CD4-positive, alpha-beta T cell (primary cell): ENCODE data around the gene EFCAB9. TPM values are rescaled to one million over a fixed set of nuclear protein-coding genes. Genes with fewer than 3 reads are reported as not detected.
A peak's percentile ranks its signal among the peaks of the same experiment; 100 is the strongest.

Experiments used
- ATAC-seq: fragments of 200-7000 bp; cut with Tn5 transposase; one replicate; pipeline ENCODE4 v1.10.0; 2022; ENCODE audit warnings: mild to moderate bottlenecking; ENCODE audit not compliant: poor library complexity
- CTCF ChIA-PET: fragments of 350-600 bp; sonication (Branson Sonifier 250); formaldehyde crosslinking; loops from one replicate; lab custom pipeline; 2021; ENCODE audit warnings: antibody characterized with exemption, inconsistent platforms; lab: Charles Lee
- POLR2A ChIA-PET: fragments of 350-600 bp; sonication (Branson Sonifier 250); formaldehyde crosslinking; loops from one replicate; lab custom pipeline; 2021; ENCODE audit warnings: antibody characterized with exemption, inconsistent platforms; lab: Charles Lee
- DNase-seq, 14 experiments: peaks; one replicate each; pipeline ENCODE4 v3.0.0-alpha.2; 2013 to 2020; ENCODE audit warnings: mixed read lengths in 2 of 14
- H3K27ac ChIP-seq, 2 donors: one replicate each; pipeline versions ENCODE4 v1.5.1 to v1.7.0; 2013; ENCODE audit warnings: low read length in 2 of 2, low read depth in 1 of 2, mild to moderate bottlenecking in 1 of 2
- H3K27me3 ChIP-seq, 2 experiments: 1 replicate in 1 of 2; 2 replicates in 1 of 2; pipeline versions ENCODE4 v1.6.1 to v1.7.0; 2013; ENCODE audit warnings: low read length in 2 of 2, control low read depth in 1 of 2, mild to moderate bottlenecking in 1 of 2, moderate library complexity in 1 of 2; ENCODE audit not compliant: insufficient read depth in 2 of 2, control insufficient read depth in 1 of 2
- H3K36me3 ChIP-seq: one replicate; pipeline ENCODE4 v1.6.1; 2013; ENCODE audit warnings: low read length, control low read depth; ENCODE audit not compliant: insufficient read depth
- H3K4me1 ChIP-seq: one replicate; pipeline ENCODE4 v1.6.1; 2013; ENCODE audit warnings: low read length, control low read depth; ENCODE audit not compliant: insufficient read depth
- H3K4me3 ChIP-seq: one replicate; pipeline ENCODE4 v1.5.1; 2013; ENCODE audit warnings: mild to moderate bottlenecking, low read length, moderate library complexity
- H3K9me3 ChIP-seq, 2 experiments: 1 replicate in 1 of 2; 2 replicates in 1 of 2; pipeline versions ENCODE4 v1.6.1 to v1.7.0; 2013; ENCODE audit warnings: low read length in 2 of 2, mild to moderate bottlenecking in 2 of 2, control low read depth in 1 of 2, moderate library complexity in 1 of 2; ENCODE audit not compliant: control insufficient read depth in 1 of 2, insufficient read depth in 1 of 2
- H3K27ac Mint-ChIP-seq: one replicate; pipeline ENCODE4 v1.8.0; 2020; ENCODE audit warnings: mixed read lengths
- H3K27me3 Mint-ChIP-seq: one replicate; pipeline ENCODE4 v1.8.0; 2021; ENCODE audit warnings: mixed read lengths
- H3K36me3 Mint-ChIP-seq: one replicate; pipeline ENCODE4 v1.8.0; 2021; ENCODE audit warnings: low read depth, mixed read lengths
- H3K4me1 Mint-ChIP-seq: one replicate; pipeline ENCODE4 v1.8.0; 2021; ENCODE audit warnings: low read depth, mixed read lengths
- H3K4me3 Mint-ChIP-seq: one replicate; pipeline ENCODE4 v1.8.0; 2020; ENCODE audit warnings: mild to moderate bottlenecking, mixed read lengths
- H3K9me3 Mint-ChIP-seq: one replicate; pipeline ENCODE4 v1.8.0; 2020; ENCODE audit warnings: mixed read lengths
- CTCF ChIP-seq: fragments of 200-600 bp; IDR thresholded peaks from one replicate; pipeline ENCODE4 v1.8.0; 2022; ENCODE audit warnings: antibody characterized with exemption, mild to moderate bottlenecking
- intact Hi-C, 2 experiments: fragments of 100-400 bp; cut with DNase I in 1 of 2; cut with micrococcal nuclease in 1 of 2; formaldehyde crosslinking; loops; one replicate each; pipeline versions ENCODE4 v1.15.1 to v1.9.0; 2023 to 2025; cut with DNase I, micrococcal nuclease
- total RNA-seq, 174 experiments: library from RNA in 2 of 174; stranded (reverse) in 2 of 174; gene quantifications; one replicate each; pipeline ENCODE4 v1.2.3 and lab custom pipeline; 2021 to 2026

EFCAB9 gene
- total RNA-seq, 2 experiments from 2014 or later, result not detected

GRCh38 chr5:172185096-172185461 lies 8.9 kb upstream of the EFCAB9 start:
- Mint-ChIP-seq H3K27ac (peak overlapping the region; percentile 98), H3K4me3 (peak overlapping the region; percentile 100), H3K9me3 (no peaks in the 10 kb centered on the region), H3K27me3 (no peaks in the 10 kb centered on the region), H3K36me3 (peaks cover 63% of the 10 kb centered on the region), H3K4me1 (peaks cover 65% of the 10 kb centered on the region)
- TF ChIP-seq CTCF, result no peak
- Histone ChIP-seq H3K9me3 (no peaks in the 10 kb centered on the region), H3K27ac (peak overlapping the region; percentile 89 to 98), H3K27me3 (no peaks in the 10 kb centered on the region), H3K4me3 (peak overlapping the region; percentile 99), H3K4me1 (peaks cover 69% of the 10 kb centered on the region), H3K36me3 (peaks cover 30% of the 10 kb centered on the region)
- CTCF ChIA-PET, result interaction anchor here (6.3 kb wide), 1 partner anchor 11 kb away, joined by 85 read pairs; no protein-coding TSS in a partner anchor
- ATAC-seq (no peak), DNase-seq (peak in 4 of 14 experiments; percentile 33 to 73 (median 59))
- intact Hi-C loops, result loop anchor here (1.0 to 10.0 kb wide), 6 partner anchors 11 to 870 kb away; partner anchors contain the start of genes CREBRF (in 1 of the 2), DUSP1 (in 1 of the 2) and FBXW11 (in 1 of the 2)
- POLR2A ChIA-PET, result interaction anchor here (0.9 to 9.0 kb wide), 10 partner anchors 9 to 178 kb away, joined by 3 to 592 read pairs (median 34); partner anchors contain the start of gene FBXW11

- Mint-ChIP-seq H3K36me3 (peaks cover 56% of the 10 kb centered on the region), H3K27me3 (no peaks in the 10 kb centered on the region)
- ATAC-seq, result no peak
Observed at GRCh38 chr5:172186114-172186695, 7.8 kb upstream of the EFCAB9 start.

More at GRCh38 chr5:172186114-172186695, 7.8 kb upstream of the EFCAB9 start:
- peak in 1 of 14 experiments; percentile 40 for DNase-seq
- Histone ChIP-seq H3K4me1 (peaks cover 58% of the 10 kb centered on the region), H3K4me3 (peak overlapping the region; percentile 99), H3K27ac (peak overlapping the region; percentile 89 to 98), H3K9me3 (no peaks in the 10 kb centered on the region), H3K27me3 (no peaks in the 10 kb centered on the region), H3K36me3 (peaks cover 24% of the 10 kb centered on the region)
- Mint-ChIP-seq H3K9me3 (no peaks in the 10 kb centered on the region), H3K4me1 (peaks cover 57% of the 10 kb centered on the region), H3K27ac (peak overlapping the region; percentile 98), H3K4me3 (peak overlapping the region; percentile 100)
- ChIA-PET POLR2A (interaction anchor here (0.9 to 9.0 kb wide), 16 partner anchors 10 to 584 kb away, joined by 3 to 592 read pairs (median 6); partner anchors contain the start of gene FBXW11), CTCF (interaction anchor here (0.6 to 6.3 kb wide), 7 partner anchors 8 to 591 kb away, joined by 3 to 85 read pairs (median 5); no protein-coding TSS in a partner anchor)
- intact Hi-C loops, result loop anchor here (1.0 to 10.0 kb wide), 9 partner anchors 11 to 869 kb away; partner anchors contain the start of genes CREBRF (in 1 of the 2), DUSP1 (in 1 of the 2) and FBXW11 (in 1 of the 2)
- no peak for TF ChIP-seq CTCF
